GM11168 (cell line): ENCODE results near the gene LYSMD1.
"Not testable (repeated sequence)": the region's sequence is repeated elsewhere in the genome, so short reads cannot be mapped to it uniquely, and the experiment has no call there.

Experiments
- in situ Hi-C: fragments of 300-500 bp; cut with MboI; formaldehyde crosslinking; loops from one replicate; pipeline ENCODE4 v1.12.0; 2022; ENCODE audit warnings: low sequenced_read_pairs; ENCODE audit not compliant: unreplicated experiment

Gene LYSMD1

GRCh38 chr1:151165738-151166504 lies at the start of gene LYSMD1, which contains the start of gene SCNM1:
Gene LYSMD1 (minus strand): TSS chr1:151165902. CDS start chr1:151165258, 644 bp downstream.
Gene SCNM1 (plus strand): TSS chr1:151166144. CDS start chr1:151166153, 9 bp downstream.
- in situ Hi-C loops: no loop called here

GRCh38 chr1:151213560-151213959 lies 47.9 kb upstream of the LYSMD1 start:
- in situ Hi-C loops: no loop called here

GRCh38 chr1:151211972-151212705 lies 46.4 kb upstream of the LYSMD1 start:
- in situ Hi-C loops: no loop called here

GRCh38 chr1:151210830-151211229 lies 45.1 kb upstream of the LYSMD1 start:
- in situ Hi-C loops: no loop called here

- in situ Hi-C loops: not testable (repeated sequence)
These were observed 39.8 kb upstream of the LYSMD1 start for GRCh38 chr1:151205381-151205965.

GRCh38 chr1:151199873-151200581 lies 34.3 kb upstream of the LYSMD1 start:
- in situ Hi-C loops: no loop called here

- in situ Hi-C loops: no loop called here
These were observed 32.8 kb upstream of the LYSMD1 start, which contains the start of gene PIP5K1A for GRCh38 chr1:151198254-151199127. Gene PIP5K1A (plus strand): TSS chr1:151198552. CDS start chr1:151198997, 445 bp downstream.

- in situ Hi-C loops: no loop called here
These were observed 32.2 kb upstream of the LYSMD1 start for GRCh38 chr1:151197863-151198253.

- in situ Hi-C loops: no loop called here
These were observed 30.6 kb upstream of the LYSMD1 start for GRCh38 chr1:151196292-151196800.

- in situ Hi-C loops: not testable (repeated sequence)
These were observed 29.3 kb upstream of the LYSMD1 start for GRCh38 chr1:151194894-151195594.

GRCh38 chr1:151193856-151194255 lies 28.2 kb upstream of the LYSMD1 start:
- in situ Hi-C loops: no loop called here

GRCh38 chr1:151193304-151193703 lies 27.6 kb upstream of the LYSMD1 start:
- in situ Hi-C loops: no loop called here

- in situ Hi-C loops: no loop called here
These were observed 26.3 kb upstream of the LYSMD1 start for GRCh38 chr1:151192047-151192446.

- in situ Hi-C loops: no loop called here
These were observed 24.1 kb upstream of the LYSMD1 start, which contains the start of gene VPS72 for GRCh38 chr1:151189637-151190445. Gene VPS72 (minus strand): TSS chr1:151190197. CDS start chr1:151190121, 76 bp downstream.

- in situ Hi-C loops: not testable (repeated sequence)
These were observed 23.0 kb upstream of the LYSMD1 start for GRCh38 chr1:151188667-151189066.

GRCh38 chr1:151187205-151187604 lies 21.5 kb upstream of the LYSMD1 start:
- in situ Hi-C loops: no loop called here

- in situ Hi-C loops: no loop called here
These were observed 18.5 kb upstream of the LYSMD1 start for GRCh38 chr1:151184211-151184610.
